ENCODE results near the gene BRAF.

Gene BRAF

DNA sequence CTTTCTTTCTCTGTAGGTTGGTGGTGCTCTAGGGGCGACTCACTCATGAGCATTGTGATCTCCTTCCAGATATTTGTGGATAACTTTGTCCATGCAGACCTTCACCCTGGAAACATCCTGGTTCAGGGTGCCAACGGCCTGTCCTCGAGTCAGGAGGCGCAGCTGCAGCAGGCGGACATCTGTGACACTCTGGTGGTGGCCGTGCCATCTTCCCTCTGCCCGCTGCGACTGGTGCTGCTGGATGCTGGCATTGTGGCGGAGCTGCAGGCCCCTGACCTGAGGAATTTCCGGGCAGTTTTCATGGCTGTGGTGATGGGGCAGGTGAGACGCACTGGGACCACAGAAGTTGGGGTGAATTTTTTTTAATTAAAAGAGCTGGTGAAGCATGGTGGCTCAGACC, 237.8 kb downstream of the BRAF start:
- TF ChIP-seq, protein P1, sequence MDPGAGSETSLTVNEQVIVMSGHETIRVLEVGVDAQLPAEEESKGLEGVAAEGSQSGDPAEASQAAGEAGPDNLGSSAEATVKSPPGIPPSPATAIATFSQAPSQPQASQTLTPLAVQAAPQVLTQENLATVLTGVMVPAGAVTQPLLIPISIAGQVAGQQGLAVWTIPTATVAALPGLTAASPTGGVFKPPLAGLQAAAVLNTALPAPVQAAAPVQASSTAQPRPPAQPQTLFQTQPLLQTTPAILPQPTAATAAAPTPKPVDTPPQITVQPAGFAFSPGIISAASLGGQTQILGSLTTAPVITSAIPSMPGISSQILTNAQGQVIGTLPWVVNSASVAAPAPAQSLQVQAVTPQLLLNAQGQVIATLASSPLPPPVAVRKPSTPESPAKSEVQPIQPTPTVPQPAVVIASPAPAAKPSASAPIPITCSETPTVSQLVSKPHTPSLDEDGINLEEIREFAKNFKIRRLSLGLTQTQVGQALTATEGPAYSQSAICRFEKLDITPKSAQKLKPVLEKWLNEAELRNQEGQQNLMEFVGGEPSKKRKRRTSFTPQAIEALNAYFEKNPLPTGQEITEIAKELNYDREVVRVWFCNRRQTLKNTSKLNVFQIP (CRISPR knock-in tag; IDR thresholded peaks at IDR 0.05; ENCODE audit: borderline replicate concordance, low read depth), result no peak
- no peak for TF ChIP-seq RARB (CRISPR knock-in tag; IDR thresholded peaks at IDR 0.05)
- no peak for TF ChIP-seq PPARA (CRISPR knock-in tag; IDR thresholded peaks at IDR 0.05; ENCODE audit: borderline replicate concordance)
- TF ChIP-seq SNAI2 (CRISPR knock-in tag; IDR thresholded peaks at IDR 0.05), result no peak
- TF ChIP-seq, protein P2, sequence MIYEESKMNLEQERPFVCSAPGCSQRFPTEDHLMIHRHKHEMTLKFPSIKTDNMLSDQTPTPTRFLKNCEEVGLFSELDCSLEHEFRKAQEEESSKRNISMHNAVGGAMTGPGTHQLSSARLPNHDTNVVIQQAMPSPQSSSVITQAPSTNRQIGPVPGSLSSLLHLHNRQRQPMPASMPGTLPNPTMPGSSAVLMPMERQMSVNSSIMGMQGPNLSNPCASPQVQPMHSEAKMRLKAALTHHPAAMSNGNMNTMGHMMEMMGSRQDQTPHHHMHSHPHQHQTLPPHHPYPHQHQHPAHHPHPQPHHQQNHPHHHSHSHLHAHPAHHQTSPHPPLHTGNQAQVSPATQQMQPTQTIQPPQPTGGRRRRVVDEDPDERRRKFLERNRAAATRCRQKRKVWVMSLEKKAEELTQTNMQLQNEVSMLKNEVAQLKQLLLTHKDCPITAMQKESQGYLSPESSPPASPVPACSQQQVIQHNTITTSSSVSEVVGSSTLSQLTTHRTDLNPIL (CRISPR knock-in tag; IDR thresholded peaks at IDR 0.05; ENCODE audit: low read depth), result no peak
- no peak for TF ChIP-seq TOX (CRISPR knock-in tag; IDR thresholded peaks at IDR 0.05; ENCODE audit: borderline replicate concordance)
- TF ChIP-seq ZNF70 (CRISPR knock-in tag; IDR thresholded peaks at IDR 0.05), result no peak
- TF ChIP-seq GLIS3 (CRISPR knock-in tag; IDR thresholded peaks at IDR 0.05), result no peak
- TF ChIP-seq ARNTL (CRISPR knock-in tag; IDR thresholded peaks at IDR 0.05; ENCODE audit: borderline replicate concordance, low read depth), result no peak
- no peak for TF ChIP-seq CSDC2 (CRISPR knock-in tag; IDR thresholded peaks at IDR 0.05)
- TF ChIP-seq, protein P3, sequence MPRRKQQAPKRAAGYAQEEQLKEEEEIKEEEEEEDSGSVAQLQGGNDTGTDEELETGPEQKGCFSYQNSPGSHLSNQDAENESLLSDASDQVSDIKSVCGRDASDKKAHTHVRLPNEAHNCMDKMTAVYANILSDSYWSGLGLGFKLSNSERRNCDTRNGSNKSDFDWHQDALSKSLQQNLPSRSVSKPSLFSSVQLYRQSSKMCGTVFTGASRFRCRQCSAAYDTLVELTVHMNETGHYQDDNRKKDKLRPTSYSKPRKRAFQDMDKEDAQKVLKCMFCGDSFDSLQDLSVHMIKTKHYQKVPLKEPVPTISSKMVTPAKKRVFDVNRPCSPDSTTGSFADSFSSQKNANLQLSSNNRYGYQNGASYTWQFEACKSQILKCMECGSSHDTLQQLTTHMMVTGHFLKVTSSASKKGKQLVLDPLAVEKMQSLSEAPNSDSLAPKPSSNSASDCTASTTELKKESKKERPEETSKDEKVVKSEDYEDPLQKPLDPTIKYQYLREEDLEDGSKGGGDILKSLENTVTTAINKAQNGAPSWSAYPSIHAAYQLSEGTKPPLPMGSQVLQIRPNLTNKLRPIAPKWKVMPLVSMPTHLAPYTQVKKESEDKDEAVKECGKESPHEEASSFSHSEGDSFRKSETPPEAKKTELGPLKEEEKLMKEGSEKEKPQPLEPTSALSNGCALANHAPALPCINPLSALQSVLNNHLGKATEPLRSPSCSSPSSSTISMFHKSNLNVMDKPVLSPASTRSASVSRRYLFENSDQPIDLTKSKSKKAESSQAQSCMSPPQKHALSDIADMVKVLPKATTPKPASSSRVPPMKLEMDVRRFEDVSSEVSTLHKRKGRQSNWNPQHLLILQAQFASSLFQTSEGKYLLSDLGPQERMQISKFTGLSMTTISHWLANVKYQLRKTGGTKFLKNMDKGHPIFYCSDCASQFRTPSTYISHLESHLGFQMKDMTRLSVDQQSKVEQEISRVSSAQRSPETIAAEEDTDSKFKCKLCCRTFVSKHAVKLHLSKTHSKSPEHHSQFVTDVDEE (CRISPR knock-in tag; IDR thresholded peaks at IDR 0.05), result no peak
- no peak for TF ChIP-seq ZNF8 (CRISPR knock-in tag; IDR thresholded peaks at IDR 0.05)
- TF ChIP-seq, protein P4, sequence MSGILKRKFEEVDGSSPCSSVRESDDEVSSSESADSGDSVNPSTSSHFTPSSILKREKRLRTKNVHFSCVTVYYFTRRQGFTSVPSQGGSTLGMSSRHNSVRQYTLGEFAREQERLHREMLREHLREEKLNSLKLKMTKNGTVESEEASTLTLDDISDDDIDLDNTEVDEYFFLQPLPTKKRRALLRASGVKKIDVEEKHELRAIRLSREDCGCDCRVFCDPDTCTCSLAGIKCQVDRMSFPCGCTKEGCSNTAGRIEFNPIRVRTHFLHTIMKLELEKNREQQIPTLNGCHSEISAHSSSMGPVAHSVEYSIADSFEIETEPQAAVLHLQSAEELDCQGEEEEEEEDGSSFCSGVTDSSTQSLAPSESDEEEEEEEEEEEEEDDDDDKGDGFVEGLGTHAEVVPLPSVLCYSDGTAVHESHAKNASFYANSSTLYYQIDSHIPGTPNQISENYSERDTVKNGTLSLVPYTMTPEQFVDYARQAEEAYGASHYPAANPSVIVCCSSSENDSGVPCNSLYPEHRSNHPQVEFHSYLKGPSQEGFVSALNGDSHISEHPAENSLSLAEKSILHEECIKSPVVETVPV (CRISPR knock-in tag; IDR thresholded peaks at IDR 0.05), result no peak
- no peak for TF ChIP-seq TCF4 (CRISPR knock-in tag; IDR thresholded peaks at IDR 0.05; ENCODE audit: borderline replicate concordance)
- no peak for ATAC-seq

DNA sequence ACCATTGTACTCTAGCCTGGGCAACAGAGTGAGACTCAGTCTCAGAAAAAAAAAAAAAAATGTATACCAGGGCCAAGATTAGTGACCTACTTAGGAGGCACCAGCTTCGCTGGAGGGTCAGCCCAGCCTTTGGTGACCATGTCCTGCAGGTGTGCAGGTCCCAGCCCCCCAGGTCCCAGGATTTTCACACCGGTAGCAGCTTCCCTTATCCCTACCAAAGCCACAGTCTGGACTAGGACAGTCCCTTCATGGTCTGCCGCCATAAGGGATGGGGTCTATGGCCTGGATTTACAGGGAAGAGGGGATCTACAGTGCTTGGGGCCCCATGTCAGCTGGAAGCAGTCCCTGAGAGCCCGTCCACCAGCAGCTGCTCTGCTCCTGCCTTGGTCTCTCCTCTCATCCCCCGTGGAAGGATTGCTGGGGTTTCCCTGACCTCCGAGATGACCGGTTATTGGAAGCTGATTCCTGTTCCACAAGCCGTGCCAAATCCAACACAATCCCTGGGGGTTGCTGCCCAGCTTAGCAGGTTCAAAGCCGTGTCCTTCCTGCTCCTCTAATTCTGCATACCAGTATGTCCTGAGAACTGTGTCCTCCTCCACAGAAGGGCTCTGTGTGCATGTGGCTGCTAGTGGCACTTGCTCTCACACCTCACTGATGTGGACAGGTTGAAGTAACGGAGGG, 239.2 kb downstream of the BRAF start:
- ATAC-seq, result no peak
- TF ChIP-seq TOX (CRISPR knock-in tag; IDR thresholded peaks at IDR 0.05; ENCODE audit: borderline replicate concordance), result no peak
- TF ChIP-seq, protein P4 (CRISPR knock-in tag; IDR thresholded peaks at IDR 0.05), result no peak
- TF ChIP-seq, protein P5, sequence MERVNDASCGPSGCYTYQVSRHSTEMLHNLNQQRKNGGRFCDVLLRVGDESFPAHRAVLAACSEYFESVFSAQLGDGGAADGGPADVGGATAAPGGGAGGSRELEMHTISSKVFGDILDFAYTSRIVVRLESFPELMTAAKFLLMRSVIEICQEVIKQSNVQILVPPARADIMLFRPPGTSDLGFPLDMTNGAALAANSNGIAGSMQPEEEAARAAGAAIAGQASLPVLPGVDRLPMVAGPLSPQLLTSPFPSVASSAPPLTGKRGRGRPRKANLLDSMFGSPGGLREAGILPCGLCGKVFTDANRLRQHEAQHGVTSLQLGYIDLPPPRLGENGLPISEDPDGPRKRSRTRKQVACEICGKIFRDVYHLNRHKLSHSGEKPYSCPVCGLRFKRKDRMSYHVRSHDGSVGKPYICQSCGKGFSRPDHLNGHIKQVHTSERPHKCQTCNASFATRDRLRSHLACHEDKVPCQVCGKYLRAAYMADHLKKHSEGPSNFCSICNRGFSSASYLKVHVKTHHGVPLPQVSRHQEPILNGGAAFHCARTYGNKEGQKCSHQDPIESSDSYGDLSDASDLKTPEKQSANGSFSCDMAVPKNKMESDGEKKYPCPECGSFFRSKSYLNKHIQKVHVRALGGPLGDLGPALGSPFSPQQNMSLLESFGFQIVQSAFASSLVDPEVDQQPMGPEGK (CRISPR knock-in tag; IDR thresholded peaks at IDR 0.05; ENCODE audit: borderline replicate concordance), result no peak
- no peak for TF ChIP-seq RARB (CRISPR knock-in tag; IDR thresholded peaks at IDR 0.05)
- TF ChIP-seq PPARA (CRISPR knock-in tag; IDR thresholded peaks at IDR 0.05; ENCODE audit: borderline replicate concordance), result no peak
- TF ChIP-seq ARNTL (CRISPR knock-in tag; IDR thresholded peaks at IDR 0.05; ENCODE audit: borderline replicate concordance, low read depth), result no peak
- no peak for TF ChIP-seq ZNF565 (CRISPR knock-in tag; conservative IDR thresholded peaks at IDR 0.05; ENCODE audit: low read depth)
- TF ChIP-seq SNAI2 (CRISPR knock-in tag; IDR thresholded peaks at IDR 0.05), result no peak
- no peak for TF ChIP-seq CSDC2 (CRISPR knock-in tag; IDR thresholded peaks at IDR 0.05)
- TF ChIP-seq ZC3H10 (CRISPR knock-in tag; IDR thresholded peaks at IDR 0.05), result no peak
- TF ChIP-seq, protein P1 (CRISPR knock-in tag; IDR thresholded peaks at IDR 0.05; ENCODE audit: borderline replicate concordance, low read depth), result no peak
- TF ChIP-seq, protein P2 (CRISPR knock-in tag; IDR thresholded peaks at IDR 0.05; ENCODE audit: low read depth), result no peak
- TF ChIP-seq GLIS3 (CRISPR knock-in tag; IDR thresholded peaks at IDR 0.05), result no peak
- no peak for TF ChIP-seq ZNF8 (CRISPR knock-in tag; IDR thresholded peaks at IDR 0.05)
- no peak for TF ChIP-seq TCF4 (CRISPR knock-in tag; IDR thresholded peaks at IDR 0.05; ENCODE audit: borderline replicate concordance)
